Activated CD8-positive, alpha-beta memory T cell treated with anti-CD3 and anti-CD28 coated beads for 4 hours (primary cell): ENCODE results near the gene DDHD1.

ENCODE experiments used
- DNase-seq, 2 donors: peaks; one replicate each; pipeline ENCODE4 v3.0.0-alpha.2; 2020; ENCODE audit warnings: low read depth in 2 of 2

The DDHD1 gene

GRCh38 chr14:53034036-53034435, 119.1 kb downstream of the DDHD1 start:
- no peak for DNase-seq

- DNase-seq, result no peak
Measured at GRCh38 chr14:53032838-53033390, 120.2 kb downstream of the DDHD1 start.

- DNase-seq, result no peak
Measured at GRCh38 chr14:53032161-53032803, 120.8 kb downstream of the DDHD1 start.

DNA sequence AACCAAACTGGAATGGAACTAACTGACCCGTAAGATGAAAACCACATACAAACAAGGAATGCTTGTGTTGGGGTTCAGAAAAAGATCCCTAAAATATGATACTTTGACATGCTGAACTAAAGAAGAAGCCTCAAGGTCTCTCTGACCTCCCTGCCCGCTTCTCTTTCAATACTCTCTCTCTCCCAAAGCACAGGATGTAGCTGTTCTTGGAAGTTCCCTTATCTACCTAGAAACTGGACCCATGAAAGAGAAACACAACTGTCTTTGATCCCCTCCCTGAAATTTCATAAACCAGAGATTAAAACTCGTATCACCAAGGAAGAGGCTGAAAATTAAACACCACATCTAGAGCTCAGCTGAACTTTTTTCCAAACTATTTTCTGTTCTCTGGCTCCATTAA, 125.6 kb downstream of the DDHD1 start:
- no peak for DNase-seq

- no peak for DNase-seq
Measured at GRCh38 chr14:53027041-53027440, 126.1 kb downstream of the DDHD1 start.

DNA sequence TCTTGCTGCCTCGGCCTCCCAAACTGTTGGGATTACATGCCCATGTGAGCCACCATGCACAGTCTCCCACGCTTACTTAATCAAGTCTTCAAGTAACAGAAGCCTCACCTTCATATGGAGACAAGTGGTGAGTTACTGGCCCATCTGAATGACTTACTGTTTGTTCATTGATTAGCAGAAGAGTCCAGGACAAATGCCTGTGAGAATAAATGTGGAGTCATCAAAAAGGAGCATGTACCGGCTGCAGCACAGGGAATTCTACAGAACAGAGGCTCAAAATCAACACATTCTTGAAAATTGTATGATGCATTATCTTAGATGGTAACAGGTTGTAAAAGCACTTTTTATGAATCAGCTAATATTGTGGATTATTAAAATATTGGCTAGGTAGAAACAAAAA, 129.8 kb downstream of the DDHD1 start:
- no peak for DNase-seq

GRCh38 chr14:53022593-53022992, 130.5 kb downstream of the DDHD1 start:
- DNase-seq, result no peak

- DNase-seq, result no peak
Measured at GRCh38 chr14:53020193-53020932, 132.8 kb downstream of the DDHD1 start.

- no peak for DNase-seq
Measured at GRCh38 chr14:53019406-53019805, 133.7 kb downstream of the DDHD1 start.

- no peak for DNase-seq
Measured at GRCh38 chr14:53017837-53018236, 135.3 kb downstream of the DDHD1 start.

- no peak for DNase-seq
Measured at GRCh38 chr14:53016919-53017318, 136.2 kb downstream of the DDHD1 start.

DNA sequence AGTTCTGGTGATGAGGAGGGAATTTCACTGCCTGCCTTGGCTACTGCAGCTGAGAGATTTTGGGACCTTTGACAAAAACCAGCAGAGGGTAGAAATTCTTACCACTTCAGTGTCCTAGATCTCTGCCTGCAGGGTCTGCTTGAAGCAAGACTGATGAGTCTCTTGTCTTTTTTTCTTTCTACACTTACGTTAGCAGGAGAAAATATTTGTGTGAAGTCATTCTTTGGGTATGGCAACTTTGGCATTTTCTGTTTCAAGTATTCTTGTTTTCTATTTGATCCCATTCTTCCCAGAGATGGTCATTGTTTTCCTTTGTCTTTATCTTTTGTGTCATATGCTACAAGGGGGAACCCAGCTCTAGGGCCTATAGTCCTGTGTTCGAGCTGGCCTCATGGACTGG, 136.6 kb downstream of the DDHD1 start:
- no peak for DNase-seq

- DNase-seq, result no peak
Measured at GRCh38 chr14:53011053-53011462, 142.1 kb downstream of the DDHD1 start.

DNA sequence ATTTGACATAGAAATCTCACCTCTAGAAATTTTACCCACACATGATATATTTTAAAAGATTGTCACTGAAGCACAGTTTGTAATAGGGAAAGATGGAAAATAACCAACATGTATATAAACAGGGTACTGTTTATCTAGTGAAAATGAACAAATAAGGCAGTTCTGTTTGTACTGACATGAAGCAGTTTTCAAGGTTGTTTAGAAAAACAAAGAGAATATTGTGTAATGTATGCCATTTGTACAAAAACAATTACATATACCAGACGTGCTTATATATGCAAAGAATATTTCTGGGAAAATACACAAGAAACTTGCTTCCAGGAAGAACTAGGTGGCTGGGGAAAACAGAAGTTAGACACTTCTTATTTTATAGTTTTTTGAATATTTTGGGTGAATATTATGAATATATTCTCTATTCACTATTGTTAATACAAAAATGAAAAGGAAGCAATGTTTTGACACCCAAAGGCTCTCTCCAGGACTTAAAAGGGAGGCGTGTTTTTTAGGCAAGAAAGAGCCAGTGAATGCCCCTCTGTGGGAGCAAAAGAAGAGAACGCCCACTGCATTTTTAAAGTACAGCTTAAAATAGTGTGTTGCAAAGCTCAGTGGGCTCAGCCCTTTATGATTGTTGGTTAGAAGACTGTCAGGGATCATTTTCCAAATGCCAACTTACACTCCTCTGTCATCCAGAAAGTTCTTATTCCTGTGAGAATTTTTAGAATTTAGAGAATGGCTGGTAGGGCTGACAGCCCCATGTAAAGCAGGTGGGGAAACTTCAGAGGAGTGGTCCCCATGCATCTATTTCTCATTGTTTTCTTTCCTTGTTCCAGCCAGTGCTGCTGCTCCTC, 142.7 kb downstream of the DDHD1 start:
- no peak for DNase-seq

GRCh38 chr14:53006931-53007562, 146.1 kb downstream of the DDHD1 start:
- DNase-seq, result no peak

DNA sequence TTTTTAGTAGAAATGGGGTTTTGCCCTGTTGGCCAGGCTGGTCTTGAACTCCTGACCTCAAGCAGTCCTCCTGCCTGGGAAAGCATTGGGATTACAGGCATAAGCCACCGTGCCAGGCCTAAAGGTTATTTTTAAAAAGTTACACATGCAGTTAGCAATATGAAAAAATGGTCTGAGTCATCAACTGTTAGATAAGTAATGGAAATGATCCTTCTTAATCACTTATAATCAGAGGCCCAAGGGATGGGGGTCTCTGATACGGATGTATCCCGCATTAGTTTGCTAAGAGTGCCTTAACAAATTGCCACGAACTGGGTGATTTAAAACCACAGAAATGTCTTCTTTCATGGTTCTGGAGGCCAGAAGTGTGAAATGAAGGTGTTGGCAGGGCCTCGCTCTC, 148.1 kb downstream of the DDHD1 start:
- no peak for DNase-seq

DNA sequence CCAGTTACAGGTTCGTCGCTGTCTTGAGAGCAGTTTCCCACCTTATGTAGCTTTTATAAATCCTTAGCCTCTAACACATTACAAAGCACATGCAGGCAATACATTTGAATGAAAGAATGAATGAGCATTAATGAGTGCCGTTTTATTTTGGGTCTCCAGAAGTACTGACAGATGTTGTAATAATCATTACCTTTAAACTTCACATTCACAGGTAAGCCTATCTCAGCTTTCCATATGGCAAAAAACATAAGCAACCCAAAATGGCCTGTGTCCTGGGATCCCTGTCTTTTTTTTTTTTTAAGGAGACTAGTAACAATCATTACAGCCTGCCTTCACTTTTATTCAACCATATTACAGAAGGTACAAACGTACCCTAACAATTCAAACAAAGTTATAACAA, 149.3 kb downstream of the DDHD1 start:
- DNase-seq, result no peak

GRCh38 chr14:53002576-53002975, 150.5 kb downstream of the DDHD1 start:
- no peak for DNase-seq

DNA sequence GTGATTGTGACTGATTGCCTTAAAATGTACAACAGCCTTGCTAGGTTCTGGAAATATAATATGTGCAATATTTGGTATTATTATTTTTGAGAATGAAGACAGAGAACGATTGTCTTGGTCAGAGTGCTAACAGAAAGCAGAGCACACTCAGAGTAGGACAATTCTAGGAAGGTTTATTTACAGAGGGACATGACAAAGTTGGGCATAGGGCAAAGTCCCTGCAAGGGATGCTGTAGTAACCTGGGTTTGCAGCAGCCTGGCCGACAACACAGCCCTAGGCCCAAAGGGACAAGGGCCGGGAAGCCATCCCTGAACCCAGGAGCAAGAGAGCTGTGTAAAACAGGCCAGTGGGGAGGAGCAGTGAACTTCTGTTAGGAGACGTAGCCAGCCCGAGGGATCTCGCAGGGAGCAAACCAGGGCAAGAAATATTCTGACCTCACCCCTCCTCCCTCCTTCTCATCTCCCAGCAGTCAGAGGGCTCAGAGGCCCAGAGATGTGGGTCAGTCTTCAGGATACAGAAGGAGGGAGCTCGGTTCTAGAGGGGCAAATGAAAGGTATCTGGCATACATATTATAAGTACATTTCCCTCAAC, 151.2 kb downstream of the DDHD1 start:
- DNase-seq, result no peak

- DNase-seq, result no peak
Measured at GRCh38 chr14:52998376-52999015, 154.6 kb downstream of the DDHD1 start.

GRCh38 chr14:52996493-52996892, 156.6 kb downstream of the DDHD1 start:
- DNase-seq, result no peak
